ENCODE measurements around the gene TTBK1. TPM values are rescaled to one million over a fixed set of nuclear protein-coding genes. Genes with fewer than 3 reads are reported as not detected.

The TTBK1 gene
- total RNA-seq, 1 experiment from 2014 or later: 0.79 TPM

- DNase-seq (ENCODE audit: low spot score): no peak
These were observed 20.1 kb upstream of the TTBK1 start for GRCh38 chr6:43223175-43223574.

- DNase-seq (ENCODE audit: low spot score): no peak
These were observed 17.0 kb upstream of the TTBK1 start for GRCh38 chr6:43226192-43226851.

GRCh38 chr6:43228951-43229802 is 14.1 kb upstream of the TTBK1 start, which contains the start of gene DNPH1:
DNPH1 (minus strand) TSS chr6:43229481; CDS start chr6:43229456, 25 bp downstream.
- peak; percentile 75 for DNase-seq (ENCODE audit: low spot score)

GRCh38 chr6:43229803-43230620 is 13.3 kb upstream of the TTBK1 start:
- no peak for DNase-seq (ENCODE audit: low spot score)

- no peak for DNase-seq (ENCODE audit: low spot score)
These were observed 12.2 kb upstream of the TTBK1 start for GRCh38 chr6:43231053-43231452.

GRCh38 chr6:43231735-43232450 is 11.4 kb upstream of the TTBK1 start:
- DNase-seq (ENCODE audit: low spot score): no peak

- DNase-seq (ENCODE audit: low spot score): no peak
These were observed 7.4 kb upstream of the TTBK1 start for GRCh38 chr6:43235841-43236240.

- DNase-seq (ENCODE audit: low spot score): no peak
These were observed 4.2 kb upstream of the TTBK1 start for GRCh38 chr6:43239054-43239453.

GRCh38 chr6:43240950-43241349 is 2.3 kb upstream of the TTBK1 start:
- no peak for DNase-seq (ENCODE audit: low spot score)

- DNase-seq (ENCODE audit: low spot score): no peak
These were observed 1.8 kb upstream of the TTBK1 start for GRCh38 chr6:43241446-43241845.

GRCh38 chr6:43243664-43244321 is 512 bp downstream of the TTBK1 start:
- no peak for DNase-seq (ENCODE audit: low spot score)

GRCh38 chr6:43246301-43247113 is 3.2 kb downstream of the TTBK1 start:
- peak; percentile 58 for DNase-seq (ENCODE audit: low spot score)

- DNase-seq (ENCODE audit: low spot score): peak; percentile 69
These were observed 4.1 kb downstream of the TTBK1 start for GRCh38 chr6:43247114-43247999.

- no peak for DNase-seq (ENCODE audit: low spot score)
These were observed 4.8 kb downstream of the TTBK1 start for GRCh38 chr6:43248101-43248500.

GRCh38 chr6:43248791-43249190 is 5.5 kb downstream of the TTBK1 start:
- no peak for DNase-seq (ENCODE audit: low spot score)

GRCh38 chr6:43250992-43251373 is 7.7 kb downstream of the TTBK1 start:
- DNase-seq (ENCODE audit: low spot score): peak; percentile 37

- DNase-seq (ENCODE audit: low spot score): no peak
These were observed 10.1 kb downstream of the TTBK1 start for GRCh38 chr6:43253401-43253800.

- no peak for DNase-seq (ENCODE audit: low spot score)
These were observed 11.0 kb downstream of the TTBK1 start for GRCh38 chr6:43254138-43254817.
